ENCODE data around the gene GFRA1.

GFRA1 gene, protein sequence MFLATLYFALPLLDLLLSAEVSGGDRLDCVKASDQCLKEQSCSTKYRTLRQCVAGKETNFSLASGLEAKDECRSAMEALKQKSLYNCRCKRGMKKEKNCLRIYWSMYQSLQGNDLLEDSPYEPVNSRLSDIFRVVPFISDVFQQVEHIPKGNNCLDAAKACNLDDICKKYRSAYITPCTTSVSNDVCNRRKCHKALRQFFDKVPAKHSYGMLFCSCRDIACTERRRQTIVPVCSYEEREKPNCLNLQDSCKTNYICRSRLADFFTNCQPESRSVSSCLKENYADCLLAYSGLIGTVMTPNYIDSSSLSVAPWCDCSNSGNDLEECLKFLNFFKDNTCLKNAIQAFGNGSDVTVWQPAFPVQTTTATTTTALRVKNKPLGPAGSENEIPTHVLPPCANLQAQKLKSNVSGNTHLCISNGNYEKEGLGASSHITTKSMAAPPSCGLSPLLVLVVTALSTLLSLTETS

GRCh38 chr10:116272440-116273283 lies at the start of gene GFRA1:
Gene GFRA1 (minus strand): TSS chr10:116273206. CDS start chr10:116272029, 1,177 bp downstream.
- Histone ChIP-seq H3K9me3 (ENCODE audit: control insufficient read depth, insufficient read depth, low read depth, low read length) (no peaks in the 10 kb centered on the region), H3K4me1 (ENCODE audit: control insufficient read depth, insufficient read depth, low read length) (peaks cover 3% of the 10 kb centered on the region; the same call in 1 of the 2 replicates), H3K36me3 (ENCODE audit: control insufficient read depth in 2 of 2, insufficient read depth in 1 of 2, low read length in 2 of 2) (no peaks in the 10 kb centered on the region), H3K27ac (ENCODE audit: extremely low read depth, low read depth, low read length) (peak within 1 kb of the TSS; percentile 81; the same call in 1 of the 2 replicates), H3K4me3 (ENCODE audit: low read depth, low read length) (peak within 1 kb of the TSS; percentile 65)
- POLR2A ChIA-PET = interaction anchor here (1.0 kb wide), 1 partner anchor 9 kb away, joined by 3 read pairs; no protein-coding TSS in a partner anchor
- CTCF ChIA-PET = interaction anchor here (0.6 to 1.9 kb wide), 8 partner anchors 13 to 1101 kb away, joined by 3 to 7 read pairs (median 4); no protein-coding TSS in a partner anchor
- no peak for TF ChIP-seq ZSCAN23 (tag by site-specific recombination; IDR thresholded peaks at IDR 0.05)
- TF ChIP-seq ZNF624 (tag by site-specific recombination; IDR thresholded peaks at IDR 0.05) = no peak
- TF ChIP-seq ZNF155 (tag by site-specific recombination; IDR thresholded peaks at IDR 0.05) = no peak
- no peak for TF ChIP-seq ZNF23 (tag by site-specific recombination; IDR thresholded peaks at IDR 0.05; ENCODE audit: borderline replicate concordance)
- TF ChIP-seq ZNF501 (tag by site-specific recombination; IDR thresholded peaks at IDR 0.05) = no peak; the same call in 1 of the 2 replicates
- TF ChIP-seq ZEB2 (tag by site-specific recombination; IDR thresholded peaks at IDR 0.05) = peak; percentile 60; the same call in 1 of the 2 replicates
- TF ChIP-seq ZNF398 (tag by site-specific recombination; IDR thresholded peaks at IDR 0.05) = peak; percentile 25; the same call in 1 of the 2 replicates
- TF ChIP-seq ZNF350 (tag by site-specific recombination; IDR thresholded peaks at IDR 0.05) = no peak
- TF ChIP-seq ZNF133 (tag by site-specific recombination; IDR thresholded peaks at IDR 0.05) = no peak
- TF ChIP-seq ZNF600 (tag by site-specific recombination; IDR thresholded peaks at IDR 0.05) = peak; percentile 63; the same call in 1 of the 2 replicates
- no peak for TF ChIP-seq TRIM28 (IDR thresholded peaks at IDR 0.05; ENCODE audit: borderline replicate concordance, low read length)
- no peak for TF ChIP-seq SCRT1 (tag by site-specific recombination; IDR thresholded peaks at IDR 0.05; ENCODE audit: borderline replicate concordance)
- TF ChIP-seq ZNF585B (tag by site-specific recombination; IDR thresholded peaks at IDR 0.05) = no peak
- TF ChIP-seq ZNF558 (tag by site-specific recombination; IDR thresholded peaks at IDR 0.05) = no peak
- peak; percentile 55; the same call in 1 of the 2 replicates for TF ChIP-seq HIC1 (tag by site-specific recombination; IDR thresholded peaks at IDR 0.05)
- TF ChIP-seq, protein P1, sequence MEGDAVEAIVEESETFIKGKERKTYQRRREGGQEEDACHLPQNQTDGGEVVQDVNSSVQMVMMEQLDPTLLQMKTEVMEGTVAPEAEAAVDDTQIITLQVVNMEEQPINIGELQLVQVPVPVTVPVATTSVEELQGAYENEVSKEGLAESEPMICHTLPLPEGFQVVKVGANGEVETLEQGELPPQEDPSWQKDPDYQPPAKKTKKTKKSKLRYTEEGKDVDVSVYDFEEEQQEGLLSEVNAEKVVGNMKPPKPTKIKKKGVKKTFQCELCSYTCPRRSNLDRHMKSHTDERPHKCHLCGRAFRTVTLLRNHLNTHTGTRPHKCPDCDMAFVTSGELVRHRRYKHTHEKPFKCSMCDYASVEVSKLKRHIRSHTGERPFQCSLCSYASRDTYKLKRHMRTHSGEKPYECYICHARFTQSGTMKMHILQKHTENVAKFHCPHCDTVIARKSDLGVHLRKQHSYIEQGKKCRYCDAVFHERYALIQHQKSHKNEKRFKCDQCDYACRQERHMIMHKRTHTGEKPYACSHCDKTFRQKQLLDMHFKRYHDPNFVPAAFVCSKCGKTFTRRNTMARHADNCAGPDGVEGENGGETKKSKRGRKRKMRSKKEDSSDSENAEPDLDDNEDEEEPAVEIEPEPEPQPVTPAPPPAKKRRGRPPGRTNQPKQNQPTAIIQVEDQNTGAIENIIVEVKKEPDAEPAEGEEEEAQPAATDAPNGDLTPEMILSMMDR (tag by site-specific recombination; IDR thresholded peaks at IDR 0.05) = peak; percentile 15; the same call in 1 of the 2 replicates
- TF ChIP-seq ZBTB8A (tag by site-specific recombination; IDR thresholded peaks at IDR 0.05) = peak; percentile 96
- no peak for TF ChIP-seq ZNF548 (tag by site-specific recombination; IDR thresholded peaks at IDR 0.05)
- TF ChIP-seq ZNF549 (tag by site-specific recombination; IDR thresholded peaks at IDR 0.05) = no peak
- peak; percentile 57 for TF ChIP-seq ZIC2 (tag by site-specific recombination; IDR thresholded peaks at IDR 0.05)
- TF ChIP-seq ZFP41 (tag by site-specific recombination; IDR thresholded peaks at IDR 0.05; ENCODE audit: borderline replicate concordance) = no peak
- no peak for TF ChIP-seq ZBTB7A (tag by site-specific recombination; IDR thresholded peaks at IDR 0.05; ENCODE audit: low read depth)
- TF ChIP-seq, protein P2, sequence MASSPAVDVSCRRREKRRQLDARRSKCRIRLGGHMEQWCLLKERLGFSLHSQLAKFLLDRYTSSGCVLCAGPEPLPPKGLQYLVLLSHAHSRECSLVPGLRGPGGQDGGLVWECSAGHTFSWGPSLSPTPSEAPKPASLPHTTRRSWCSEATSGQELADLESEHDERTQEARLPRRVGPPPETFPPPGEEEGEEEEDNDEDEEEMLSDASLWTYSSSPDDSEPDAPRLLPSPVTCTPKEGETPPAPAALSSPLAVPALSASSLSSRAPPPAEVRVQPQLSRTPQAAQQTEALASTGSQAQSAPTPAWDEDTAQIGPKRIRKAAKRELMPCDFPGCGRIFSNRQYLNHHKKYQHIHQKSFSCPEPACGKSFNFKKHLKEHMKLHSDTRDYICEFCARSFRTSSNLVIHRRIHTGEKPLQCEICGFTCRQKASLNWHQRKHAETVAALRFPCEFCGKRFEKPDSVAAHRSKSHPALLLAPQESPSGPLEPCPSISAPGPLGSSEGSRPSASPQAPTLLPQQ (tag by site-specific recombination; IDR thresholded peaks at IDR 0.05) = 0 out of 2 replicates have a peak, but pooled peaks have one; percentile 31
- no peak for TF ChIP-seq ZNF473 (tag by site-specific recombination; IDR thresholded peaks at IDR 0.05)
- peak; percentile 45 for TF ChIP-seq ZBTB26 (tag by site-specific recombination; optimal IDR thresholded peaks at IDR 0.05)
- 0 out of 2 replicates have a peak, but pooled peaks have one; percentile 21 for TF ChIP-seq GLIS1 (tag by site-specific recombination; IDR thresholded peaks at IDR 0.05)
- no peak for TF ChIP-seq ZNF426 (tag by site-specific recombination; IDR thresholded peaks at IDR 0.05)
- peak; percentile 99 for TF ChIP-seq ZBTB48 (tag by site-specific recombination; IDR thresholded peaks at IDR 0.05)

All from HEK293 (cell line).